ENCODE measurements around the gene MAN1A1. TPM values are rescaled to one million over a fixed set of nuclear protein-coding genes. Genes with fewer than 3 reads are reported as not detected.

MAN1A1 gene
- total RNA-seq, 1 donor from 2014 or later = 4.9 TPM

GRCh38 chr6:119267126-119267905 is 82.2 kb downstream of the MAN1A1 start:
- ATAC-seq = no peak

GRCh38 chr6:119264854-119265397 is 84.6 kb downstream of the MAN1A1 start:
- no peak for ATAC-seq

GRCh38 chr6:119262612-119263011 is 86.9 kb downstream of the MAN1A1 start:
- ATAC-seq = no peak

- ATAC-seq = no peak
Measured at GRCh38 chr6:119261944-119262284, 87.6 kb downstream of the MAN1A1 start.

DNA sequence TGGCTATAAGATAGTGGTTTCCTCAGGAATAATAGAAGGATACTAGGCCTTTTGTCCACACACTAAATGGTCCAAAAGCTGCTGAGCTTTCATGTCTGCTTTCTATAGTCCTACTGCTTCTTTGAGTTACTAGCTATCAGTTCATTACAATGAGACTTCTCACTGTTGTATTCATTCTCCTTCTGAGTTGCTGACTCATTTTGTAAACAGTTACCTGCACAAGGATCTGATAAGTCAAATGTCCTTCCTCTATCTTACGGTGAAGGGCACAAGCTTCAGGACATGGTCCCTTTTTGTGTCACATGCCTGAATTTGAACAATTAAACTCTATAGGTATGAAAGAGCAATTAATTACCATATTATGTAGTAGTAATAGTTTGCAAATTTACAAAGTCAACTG is 90.5 kb downstream of the MAN1A1 start:
- ATAC-seq = no peak

GRCh38 chr6:119257726-119258125 is 91.8 kb downstream of the MAN1A1 start:
- no peak for ATAC-seq

- no peak for ATAC-seq
Measured at GRCh38 chr6:119256978-119257462, 92.5 kb downstream of the MAN1A1 start.

DNA sequence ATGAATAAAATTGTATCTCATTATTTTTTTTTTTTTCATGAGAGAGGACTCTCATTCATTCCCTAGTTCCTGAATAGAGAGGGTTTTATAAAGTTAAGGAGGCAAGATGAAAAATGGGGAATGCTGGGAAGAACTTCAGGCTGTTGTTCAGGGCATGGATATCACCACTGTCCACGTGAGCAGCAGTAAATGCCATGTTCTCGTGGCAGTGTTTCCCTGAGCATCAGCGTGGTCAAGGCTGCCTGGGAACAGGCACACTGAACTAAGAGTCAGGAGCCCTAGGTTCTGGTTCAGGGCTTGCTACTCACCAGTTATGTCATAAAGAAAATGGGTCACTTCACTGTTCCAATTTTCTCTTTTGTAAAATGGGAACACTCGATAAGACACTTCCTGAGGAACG is 93.2 kb downstream of the MAN1A1 start:
- ATAC-seq = no peak

GRCh38 chr6:119255492-119255891 is 94.1 kb downstream of the MAN1A1 start:
- ATAC-seq = no peak

DNA sequence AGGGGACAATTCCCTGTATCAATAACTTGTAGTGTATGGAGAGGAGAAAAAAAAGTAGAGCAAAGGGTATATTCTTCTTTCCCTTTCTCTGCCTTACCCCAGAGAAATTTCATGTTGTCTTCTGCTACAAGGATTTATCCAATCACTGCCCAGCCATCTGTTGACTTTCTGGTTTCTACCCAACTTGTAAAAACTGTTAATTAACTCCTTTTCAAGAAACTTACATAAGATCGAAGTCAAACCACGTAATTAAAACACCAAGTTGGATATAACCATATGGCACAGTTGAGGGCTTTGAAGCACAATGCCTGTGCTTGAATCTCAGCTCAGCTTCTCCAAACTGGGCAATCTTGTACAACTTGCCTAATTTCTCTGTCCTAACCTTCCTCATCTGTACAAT is 99.5 kb downstream of the MAN1A1 start:
- no peak for ATAC-seq

DNA sequence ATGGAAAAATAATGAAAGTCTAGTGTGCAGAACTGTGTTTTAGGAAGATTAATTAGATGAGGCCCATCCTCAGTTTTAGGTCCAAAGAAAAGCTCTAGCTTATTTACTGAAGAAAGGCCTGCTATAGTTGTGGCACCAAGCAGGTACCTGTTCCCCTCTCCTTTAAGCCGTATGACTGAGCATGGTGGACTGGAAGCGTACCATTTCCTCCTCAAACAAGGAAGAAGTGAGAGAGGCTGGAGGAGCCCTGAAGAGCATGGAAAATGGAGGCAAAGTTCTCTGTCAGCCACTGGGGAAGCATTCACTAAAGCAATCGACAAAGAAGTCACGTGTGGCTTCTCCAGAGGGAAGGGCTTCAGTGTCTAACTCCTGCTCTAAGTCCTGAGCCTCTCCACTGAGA is 100.2 kb downstream of the MAN1A1 start:
- ATAC-seq = no peak

GRCh38 chr6:119247504-119247903 is 102.1 kb downstream of the MAN1A1 start:
- no peak for ATAC-seq

GRCh38 chr6:119243657-119244056 is 105.9 kb downstream of the MAN1A1 start:
- ATAC-seq = no peak

DNA sequence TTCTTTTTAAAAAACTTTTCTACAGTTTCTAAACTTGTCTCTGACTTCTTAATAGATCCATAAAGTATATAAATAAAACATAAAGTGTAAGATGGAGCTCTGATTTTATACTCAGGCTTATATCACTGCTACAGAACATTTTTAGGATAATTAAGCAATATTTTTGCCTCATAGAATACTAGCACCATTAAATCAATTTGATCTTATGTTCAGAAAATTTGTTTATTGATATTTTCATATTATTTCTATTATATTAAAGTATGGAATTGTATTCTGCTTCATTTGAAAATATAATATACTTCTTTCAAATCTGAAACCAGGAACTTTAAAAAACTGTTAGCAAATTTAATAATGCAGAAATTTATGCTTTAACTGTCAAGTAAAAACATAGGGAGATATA is 106.5 kb downstream of the MAN1A1 start:
- no peak for ATAC-seq

- ATAC-seq = no peak
Measured at GRCh38 chr6:119241540-119242309, 107.8 kb downstream of the MAN1A1 start.

GRCh38 chr6:119241111-119241465 is 108.5 kb downstream of the MAN1A1 start:
- no peak for ATAC-seq

DNA sequence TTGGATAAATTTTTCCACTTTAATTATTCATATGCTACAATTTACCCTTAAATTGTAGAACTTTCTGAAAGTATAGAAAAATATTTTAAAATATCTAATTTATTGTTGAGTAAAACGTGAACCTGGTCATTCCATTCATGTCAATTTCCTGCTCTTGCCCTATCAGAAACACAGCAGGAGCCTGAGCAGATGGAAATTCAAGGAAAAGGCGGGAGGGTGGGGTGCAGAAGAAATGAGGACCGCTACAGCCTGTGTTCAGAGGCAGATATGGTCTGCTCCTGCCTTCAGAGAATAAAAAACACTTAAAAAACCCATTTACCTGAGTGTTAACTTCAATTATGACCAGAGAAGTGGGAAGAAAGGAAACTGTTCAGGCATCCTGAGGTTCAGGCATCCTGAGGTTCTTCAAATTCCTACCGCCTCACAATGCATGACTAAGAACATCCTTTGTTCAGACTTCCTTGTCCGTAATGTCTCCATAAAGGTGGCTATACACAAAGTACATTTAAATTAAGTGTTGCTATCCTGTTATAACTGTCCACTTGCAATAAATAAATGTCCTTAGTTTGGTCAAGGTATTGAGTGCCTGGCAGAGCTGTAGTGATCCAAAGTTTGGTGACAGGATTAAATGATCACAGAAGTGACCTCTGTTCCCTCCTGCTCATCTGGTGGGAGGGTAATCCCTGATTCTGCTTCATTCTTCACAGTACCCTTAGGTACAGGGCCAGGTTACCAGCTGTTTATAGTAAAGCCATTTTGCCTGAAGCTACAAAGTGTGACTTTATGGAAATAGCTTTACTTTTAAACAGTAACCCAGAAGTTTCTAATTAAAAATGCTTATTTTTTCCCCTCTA is 109.1 kb downstream of the MAN1A1 start:
- no peak for ATAC-seq

- no peak for ATAC-seq
Measured at GRCh38 chr6:119237177-119237715, 112.3 kb downstream of the MAN1A1 start.

GRCh38 chr6:119234941-119235340 is 114.6 kb downstream of the MAN1A1 start:
- no peak for ATAC-seq

DNA sequence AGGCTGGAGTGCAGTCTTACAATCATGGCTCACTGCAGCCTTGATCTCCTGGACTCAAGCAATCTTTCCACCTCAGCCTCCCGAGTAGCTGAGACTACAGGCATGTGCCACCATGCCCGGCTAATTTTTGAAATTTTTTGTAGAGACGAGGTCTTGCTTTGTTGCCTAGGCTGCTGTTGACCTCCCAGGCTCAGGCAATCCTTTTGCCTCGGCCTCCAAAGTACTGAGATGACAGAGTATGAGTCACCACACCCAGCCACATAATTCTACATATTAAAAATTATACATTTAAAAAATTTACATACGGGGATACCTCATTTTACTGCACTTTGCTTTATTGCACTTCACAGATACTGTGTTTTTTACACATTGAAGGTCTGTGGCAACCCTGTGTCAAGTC is 115.1 kb downstream of the MAN1A1 start:
- ATAC-seq = no peak

GRCh38 chr6:119233312-119233984 is 116.1 kb downstream of the MAN1A1 start:
- ATAC-seq = no peak

- ATAC-seq = no peak
Measured at GRCh38 chr6:119231394-119231793, 118.2 kb downstream of the MAN1A1 start.
